Activated CD8-positive, alpha-beta memory T cell treated with anti-CD3 and anti-CD28 coated beads for 36 hours (primary cell): ENCODE results near the gene CYTH3. TPM values are rescaled to one million over a fixed set of nuclear protein-coding genes. Genes with fewer than 3 reads are reported as not detected.
"Not testable (repeated sequence)": the region's sequence is repeated elsewhere in the genome, so short reads cannot be mapped to it uniquely, and the experiment has no call there.

Experiments used
- CTCF ChIA-PET: fragments of 350-600 bp; sonication (Branson Sonifier 250); formaldehyde crosslinking; loops from one replicate; lab custom pipeline; 2021; ENCODE audit warnings: antibody characterized with exemption; lab: Charles Lee
- POLR2A ChIA-PET: fragments of 350-600 bp; sonication (Branson Sonifier 250); formaldehyde crosslinking; loops from one replicate; lab custom pipeline; 2021; ENCODE audit warnings: antibody characterized with exemption; lab: Charles Lee
- total RNA-seq, 2 experiments: library from RNA; stranded (reverse); gene quantifications; one replicate each; pipeline ENCODE4 v1.2.3, GENCODE V29; 2021

CYTH3 gene
- total RNA-seq, 2 experiments from 2014 or later: 2.3 to 2.8 TPM

- ChIA-PET CTCF (no interaction called here), POLR2A (no interaction called here)
Measured at GRCh38 chr7:6284461-6285360, 12.3 kb upstream of the CYTH3 start.

DNA sequence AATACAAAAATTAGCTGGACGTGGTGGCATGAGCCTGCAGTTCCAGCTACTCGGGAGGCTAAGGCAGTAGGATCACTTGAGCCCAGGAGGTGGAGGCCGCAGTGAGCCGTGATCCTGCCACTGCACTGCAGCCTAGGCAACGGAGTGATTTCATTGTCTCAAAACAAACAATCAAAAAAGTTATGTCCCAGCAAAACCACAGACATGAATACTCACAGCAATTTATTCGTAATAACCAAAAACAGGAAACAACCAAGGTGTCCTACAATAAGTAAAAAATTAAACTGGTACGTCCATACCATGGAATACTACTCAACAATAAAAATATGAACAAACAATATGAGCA lies 11.6 kb upstream of the CYTH3 start:
- CTCF ChIA-PET: no interaction called here
- POLR2A ChIA-PET: no interaction called here

GRCh38 chr7:6283391-6284054 lies 11.1 kb upstream of the CYTH3 start:
- POLR2A ChIA-PET, CTCF ChIA-PET: not testable (repeated sequence)

- CTCF ChIA-PET: interaction anchor here (0.6 kb wide), 1 partner anchor 28 kb away, joined by 4 read pairs; no protein-coding TSS in a partner anchor
- POLR2A ChIA-PET: no interaction called here
Measured at GRCh38 chr7:6279937-6280336, 7.5 kb upstream of the CYTH3 start.

DNA sequence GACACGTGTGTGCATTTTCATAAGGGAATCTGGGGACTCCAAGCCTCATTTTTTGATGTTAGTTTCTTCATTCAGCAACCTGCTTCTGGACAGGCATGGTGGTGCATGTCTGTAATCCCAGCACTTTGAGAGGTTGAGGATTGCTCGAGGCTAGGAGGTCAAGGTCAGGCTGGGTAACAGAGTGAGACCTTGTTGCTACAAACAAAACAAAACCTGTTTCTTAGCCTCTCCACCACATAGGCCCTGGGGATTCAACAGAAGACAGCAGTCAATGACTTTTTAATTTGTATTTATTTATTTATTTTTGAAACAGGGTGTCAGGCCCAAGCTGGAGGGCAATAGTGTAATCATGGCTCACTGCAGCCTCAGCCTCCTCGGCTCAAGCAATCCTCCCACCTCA lies 6.9 kb upstream of the CYTH3 start:
- POLR2A ChIA-PET: no interaction called here
- CTCF ChIA-PET: interaction anchor here (0.6 kb wide), 1 partner anchor 29 kb away, joined by 4 read pairs; no protein-coding TSS in a partner anchor

DNA sequence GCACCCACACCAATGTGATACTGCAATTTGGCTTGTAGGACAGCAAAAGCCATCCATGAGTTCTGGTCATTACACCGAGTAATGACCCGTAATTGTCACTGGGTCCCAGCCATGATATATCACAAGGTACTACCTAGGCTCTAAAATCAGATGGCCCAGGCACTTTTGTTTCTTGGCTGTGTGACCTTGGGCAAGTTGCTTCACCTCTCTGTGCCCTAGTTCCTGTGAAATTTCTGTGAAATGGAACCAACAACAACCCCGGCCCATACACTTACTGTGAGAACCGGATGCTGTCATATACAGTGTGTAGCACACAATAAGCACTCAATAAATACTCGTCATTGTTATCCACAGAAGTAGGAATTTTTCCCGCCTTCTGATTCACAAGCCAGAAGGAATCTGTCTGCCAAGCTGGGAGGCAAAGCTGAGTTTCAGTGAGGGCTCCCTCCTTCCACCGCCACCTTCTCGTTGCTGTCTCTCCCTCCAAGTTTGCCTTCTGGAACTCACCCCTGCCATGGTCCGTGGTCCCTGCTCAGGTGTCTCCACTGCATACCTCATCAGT lies 6.4 kb upstream of the CYTH3 start:
- POLR2A ChIA-PET: no interaction called here
- CTCF ChIA-PET: no interaction called here

- ChIA-PET POLR2A (no interaction called here), CTCF (interaction anchor here (1.0 kb wide), 1 partner anchor 15 kb away, joined by 3 read pairs; no protein-coding TSS in a partner anchor)
Measured at GRCh38 chr7:6277476-6277875, 5.1 kb upstream of the CYTH3 start.

DNA sequence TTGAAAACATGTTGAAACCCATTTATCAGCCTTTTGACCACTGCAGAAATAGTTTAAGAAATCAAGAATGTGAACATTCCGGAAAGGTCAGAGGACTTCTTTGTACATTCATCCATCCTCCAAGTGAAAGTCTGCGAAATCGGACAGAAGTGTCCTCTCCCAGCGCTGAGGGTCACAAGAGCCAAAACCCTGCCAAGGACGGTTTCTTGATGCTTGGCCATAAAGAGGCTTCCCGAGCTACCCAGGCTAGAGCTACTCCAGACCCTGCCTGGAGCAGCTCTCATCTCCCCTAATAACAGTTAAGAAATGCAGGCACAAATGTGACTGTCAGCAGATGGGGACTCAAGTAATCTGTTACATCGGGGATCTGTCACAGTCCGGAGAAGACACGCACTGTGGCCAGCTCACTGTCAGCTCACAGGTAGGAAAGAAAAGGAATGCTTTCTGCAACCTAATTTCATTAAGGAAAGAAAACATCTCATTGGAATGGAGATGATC lies 4.5 kb upstream of the CYTH3 start:
- CTCF ChIA-PET: interaction anchor here (1.0 kb wide), 1 partner anchor 15 kb away, joined by 3 read pairs; no protein-coding TSS in a partner anchor
- POLR2A ChIA-PET: no interaction called here

GRCh38 chr7:6274743-6275142 lies 2.3 kb upstream of the CYTH3 start:
- CTCF ChIA-PET: no interaction called here
- POLR2A ChIA-PET: no interaction called here

DNA sequence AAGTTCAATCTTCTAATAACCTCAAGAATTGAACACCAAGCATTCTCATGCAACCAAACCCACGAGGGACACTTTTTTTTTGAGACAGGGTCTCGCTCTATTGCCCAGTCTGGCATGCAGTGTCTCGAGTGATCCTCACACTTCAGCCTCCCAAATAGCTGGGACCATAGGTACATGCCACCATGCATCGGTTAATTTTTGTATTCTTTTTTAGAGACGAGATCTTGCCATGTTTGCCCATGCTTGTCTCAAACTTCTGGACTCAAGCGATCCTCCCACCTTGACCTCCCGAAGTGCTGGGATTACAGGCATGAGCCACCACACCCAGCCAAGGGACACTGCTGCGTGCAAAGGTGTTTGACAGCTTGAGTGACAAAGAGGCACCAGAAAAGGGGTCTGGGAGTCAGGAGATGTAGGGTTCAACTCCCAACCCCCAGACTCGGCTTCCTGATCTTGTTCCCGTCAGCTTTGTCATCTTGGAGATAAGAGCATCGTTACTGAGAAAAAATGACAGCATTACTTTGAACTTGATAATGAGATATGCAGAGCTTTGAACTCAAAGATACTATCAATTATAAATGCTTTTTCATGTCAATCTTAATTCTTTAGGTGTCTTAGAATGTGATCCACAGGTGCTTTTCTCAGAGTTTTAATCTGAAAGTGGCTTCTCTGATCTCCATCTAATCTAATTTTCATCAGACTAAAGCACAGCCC lies 1.6 kb upstream of the CYTH3 start:
- ChIA-PET POLR2A (no interaction called here), CTCF (interaction anchor here (0.8 kb wide), 1 partner anchor 277 kb away, joined by 3 read pairs; no protein-coding TSS in a partner anchor)

DNA sequence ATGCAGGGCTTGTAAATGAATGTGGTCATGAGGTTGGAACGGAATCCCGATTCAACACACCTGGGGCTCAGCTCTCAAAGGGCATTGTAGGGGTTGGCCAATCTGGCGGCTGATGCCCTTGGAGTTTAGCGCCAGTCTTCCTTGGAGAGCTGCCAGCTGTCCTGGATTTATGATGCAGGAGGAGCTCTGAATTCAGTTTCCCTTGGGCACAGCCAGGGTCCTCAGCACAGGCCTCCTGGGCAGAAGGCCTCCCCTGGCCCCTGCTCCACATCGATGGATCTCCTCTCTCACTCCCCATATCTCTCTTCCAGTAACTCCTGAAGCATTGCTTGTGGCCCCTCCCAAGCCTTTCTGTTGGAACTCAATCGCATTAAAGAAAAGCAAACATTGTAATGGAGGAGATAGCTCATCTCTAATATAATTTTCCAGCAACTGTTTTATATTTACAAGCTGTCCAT lies 985 bp upstream of the CYTH3 start:
- CTCF ChIA-PET: interaction anchor here (0.8 kb wide), 1 partner anchor 276 kb away, joined by 3 read pairs; no protein-coding TSS in a partner anchor
- POLR2A ChIA-PET: no interaction called here

DNA sequence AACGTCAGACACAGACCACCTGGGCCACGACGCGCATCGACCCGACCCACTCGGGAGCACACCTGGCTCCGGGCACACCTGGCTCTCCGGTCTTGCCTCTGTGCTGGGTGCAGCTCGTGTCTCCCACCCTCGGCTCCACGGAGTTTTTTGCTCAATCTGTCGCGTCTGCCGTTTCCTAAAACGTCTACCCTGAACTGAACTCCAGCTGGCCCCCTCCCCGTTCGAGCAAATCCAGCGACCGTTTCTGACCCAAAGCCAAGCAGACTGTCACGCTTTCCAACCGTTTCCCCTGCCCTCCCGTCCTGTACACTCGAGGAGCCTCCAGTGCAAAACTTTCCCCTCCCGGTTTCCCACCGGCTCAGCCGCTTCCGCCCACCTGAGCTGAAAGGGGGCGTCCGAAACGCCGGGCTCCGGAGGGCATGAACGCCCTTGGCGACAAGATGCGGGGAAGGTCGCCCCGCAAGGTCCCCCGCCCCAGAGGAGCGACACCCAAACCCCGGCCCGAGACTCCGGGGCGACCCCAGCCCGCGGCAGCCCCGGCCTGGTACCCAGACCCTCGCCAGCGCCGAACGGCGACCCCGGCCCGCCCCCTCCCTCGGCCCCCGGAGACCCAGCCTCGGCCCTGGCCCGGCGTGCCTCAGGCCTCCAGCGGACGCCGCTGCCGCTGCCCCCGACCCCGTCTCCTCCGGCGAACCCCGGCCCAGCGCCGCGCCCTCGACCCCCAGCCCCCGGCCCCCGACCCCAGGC lies 557 bp downstream of the CYTH3 start:
- ChIA-PET CTCF (interaction anchor here (1.2 to 1.3 kb wide), 2 partner anchors 10 to 12 kb away, joined by 3 to 4 read pairs; no protein-coding TSS in a partner anchor), POLR2A (interaction anchor here (1.2 kb wide), 1 partner anchor 21 kb away, joined by 3 read pairs; no protein-coding TSS in a partner anchor)

DNA sequence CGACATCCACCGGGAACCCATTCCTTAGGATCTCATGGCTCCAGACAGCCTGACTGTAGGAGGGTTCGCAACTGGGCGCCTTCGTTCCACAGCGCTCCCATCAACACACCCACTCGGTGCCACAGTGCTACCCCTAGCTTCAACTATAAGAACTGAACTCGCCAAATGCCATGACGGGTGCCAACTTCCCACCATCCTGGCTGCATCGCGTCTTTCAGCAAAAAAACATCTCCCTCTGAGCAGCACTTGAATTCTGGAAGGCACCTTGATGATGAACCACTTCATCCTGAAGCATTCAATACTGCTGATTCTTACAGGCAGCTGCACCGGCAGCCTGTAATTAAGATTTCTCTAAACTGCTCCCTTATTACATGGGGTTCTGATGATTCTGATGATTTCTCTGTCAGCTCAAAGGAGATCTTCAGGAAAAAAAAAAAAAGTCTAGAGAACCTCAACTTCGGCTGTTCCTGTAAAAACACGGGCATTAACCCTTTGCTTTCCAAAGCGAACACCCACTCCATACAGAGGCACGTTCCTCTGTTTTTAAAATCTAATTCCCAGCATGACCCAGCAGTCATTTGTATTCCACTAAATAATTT lies 1.3 kb downstream of the CYTH3 start:
- POLR2A ChIA-PET: interaction anchor here (1.2 kb wide), 1 partner anchor 21 kb away, joined by 3 read pairs; no protein-coding TSS in a partner anchor

DNA sequence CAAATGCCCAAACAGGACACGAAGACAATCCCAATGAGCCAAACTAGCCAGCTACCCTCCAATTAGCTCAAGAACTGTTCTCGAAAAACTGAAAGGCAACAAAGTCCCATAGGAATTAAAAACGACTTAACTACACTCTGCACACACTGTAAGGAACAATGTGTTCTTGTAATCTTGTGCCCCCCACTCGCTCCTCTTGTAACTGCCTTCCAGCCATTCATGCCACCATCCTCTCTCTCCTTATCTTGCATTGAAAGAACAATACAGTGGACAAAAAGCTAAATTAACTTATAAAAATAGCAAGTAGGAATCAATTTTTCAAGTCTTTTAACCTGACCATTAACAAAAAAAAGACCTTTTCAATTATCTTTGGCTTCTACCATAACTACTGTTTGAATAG lies 2.9 kb downstream of the CYTH3 start:
- ChIA-PET POLR2A (no interaction called here), CTCF (interaction anchor here (0.6 kb wide), 1 partner anchor 929 kb away, joined by 3 read pairs; no protein-coding TSS in a partner anchor)

More for the DNA sequence above, 1.3 kb downstream of the CYTH3 start:
- CTCF ChIA-PET: interaction anchor here (1.2 to 1.3 kb wide), 2 partner anchors 10 to 11 kb away, joined by 3 to 4 read pairs; no protein-coding TSS in a partner anchor

- POLR2A ChIA-PET: no interaction called here
- CTCF ChIA-PET: interaction anchor here (0.6 to 0.9 kb wide), 2 partner anchors 8 to 928 kb away, joined by 3 read pairs; no protein-coding TSS in a partner anchor
Measured at GRCh38 chr7:6268907-6269306, 3.5 kb downstream of the CYTH3 start.

GRCh38 chr7:6268023-6268900 lies 4.2 kb downstream of the CYTH3 start:
- ChIA-PET CTCF (interaction anchor here (0.9 to 1.0 kb wide), 2 partner anchors 8 to 146 kb away, joined by 3 read pairs; no protein-coding TSS in a partner anchor), POLR2A (interaction anchor here (0.6 kb wide), 1 partner anchor 125 kb away, joined by 3 read pairs; no protein-coding TSS in a partner anchor)
